Measurements from ENCODE around the gene SHISA9.

SHISA9 gene

GRCh38 chr16:13036600-13036999, 135.2 kb downstream of the SHISA9 start:
- DNase-seq = peak; percentile 26 to 30

- no peak for DNase-seq
Observed at GRCh38 chr16:13038591-13038990, 137.2 kb downstream of the SHISA9 start.

- no peak for DNase-seq
Observed at GRCh38 chr16:13039526-13039925, 138.1 kb downstream of the SHISA9 start.

- DNase-seq = no peak
Observed at GRCh38 chr16:13041180-13041579, 139.8 kb downstream of the SHISA9 start.

GRCh38 chr16:13041646-13042290, 140.4 kb downstream of the SHISA9 start:
- no peak for DNase-seq

GRCh38 chr16:13042291-13042685, 140.9 kb downstream of the SHISA9 start:
- DNase-seq = no peak

- DNase-seq = no peak
Observed at GRCh38 chr16:13046061-13046821, 144.8 kb downstream of the SHISA9 start.

- DNase-seq = no peak
Observed at GRCh38 chr16:13047276-13047675, 145.9 kb downstream of the SHISA9 start.

- DNase-seq = no peak
Observed at GRCh38 chr16:13049688-13050087, 148.3 kb downstream of the SHISA9 start.

- no peak for DNase-seq
Observed at GRCh38 chr16:13052431-13052830, 151.0 kb downstream of the SHISA9 start.

- no peak for DNase-seq
Observed at GRCh38 chr16:13055480-13055879, 154.1 kb downstream of the SHISA9 start.

GRCh38 chr16:13056607-13057006, 155.2 kb downstream of the SHISA9 start:
- DNase-seq = no peak

- no peak for DNase-seq
Observed at GRCh38 chr16:13060932-13061331, 159.5 kb downstream of the SHISA9 start.

GRCh38 chr16:13061691-13062090, 160.3 kb downstream of the SHISA9 start:
- DNase-seq = no peak

- no peak for DNase-seq
Observed at GRCh38 chr16:13062219-13062618, 160.8 kb downstream of the SHISA9 start.

GRCh38 chr16:13063457-13063856, 162.1 kb downstream of the SHISA9 start:
- DNase-seq = no peak

- no peak for DNase-seq
Observed at GRCh38 chr16:13064821-13065220, 163.4 kb downstream of the SHISA9 start.

- DNase-seq = no peak
Observed at GRCh38 chr16:13067648-13068047, 166.2 kb downstream of the SHISA9 start.

GRCh38 chr16:13068912-13069583, 167.7 kb downstream of the SHISA9 start:
- DNase-seq = no peak

GRCh38 chr16:13070268-13070667, 168.9 kb downstream of the SHISA9 start:
- no peak for DNase-seq

- DNase-seq = no peak
Observed at GRCh38 chr16:13076878-13077277, 175.5 kb downstream of the SHISA9 start.

- DNase-seq = no peak
Observed at GRCh38 chr16:13077816-13078215, 176.4 kb downstream of the SHISA9 start.

- no peak for DNase-seq
Observed at GRCh38 chr16:13080531-13080930, 179.1 kb downstream of the SHISA9 start.

- DNase-seq = no peak
Observed at GRCh38 chr16:13081825-13082331, 180.5 kb downstream of the SHISA9 start.

Data from stimulated activated CD4-positive, alpha-beta T cell treated with anti-CD3 and anti-CD28 coated beads, Interleukin-2, amount 100 ng/mL, for 24 hours (primary cell).